Prostate gland (tissue), 2 donors: ENCODE measurements around the gene PRR27.

ENCODE experiments used
- CTCF ChIP-seq, 4 experiments: fragments of 200-600 bp in 2 of 4; fragments of 450-650 bp in 2 of 4; sonication (generic) in 2 of 4; IDR thresholded peaks; 1 replicate in 3 of 4; 2 replicates in 1 of 4; pipeline ENCODE4 v1.5.1; 2016 to 2019; ENCODE audit warnings: antibody characterized with exemption in 4 of 4, mild to moderate bottlenecking in 2 of 4, moderate library complexity in 2 of 4
- POLR2A ChIP-seq: fragments of 450-650 bp; IDR thresholded peaks from one replicate; pipeline ENCODE4 v1.6.1; 2016; ENCODE audit warnings: antibody characterized with exemption, mild to moderate bottlenecking
- POLR2AphosphoS5 ChIP-seq: sonication (generic); formaldehyde crosslinking; IDR thresholded peaks from one replicate; pipeline ENCODE4 v1.6.1; 2017; ENCODE audit warnings: antibody characterized with exemption

GRCh38 chr4:70158576-70158975 is 4.5 kb downstream of the PRR27 start:
- TF ChIP-seq CTCF (IDR thresholded peaks at IDR 0.05) (no peak), POLR2AphosphoS5 (no peak), POLR2A (no peak)
